Inferior parietal cortex (tissue), 1 donor: ENCODE data around the gene ROS1.
"Not testable (repeated sequence)": the region's sequence is repeated elsewhere in the genome, so short reads cannot be mapped to it uniquely, and the experiment has no call there.

Experiments used
- DNase-seq: peaks from one replicate; pipeline ENCODE4 v3.0.0-alpha.2; 2016; ENCODE audit errors: extremely low spot score

ROS1 gene

DNA sequence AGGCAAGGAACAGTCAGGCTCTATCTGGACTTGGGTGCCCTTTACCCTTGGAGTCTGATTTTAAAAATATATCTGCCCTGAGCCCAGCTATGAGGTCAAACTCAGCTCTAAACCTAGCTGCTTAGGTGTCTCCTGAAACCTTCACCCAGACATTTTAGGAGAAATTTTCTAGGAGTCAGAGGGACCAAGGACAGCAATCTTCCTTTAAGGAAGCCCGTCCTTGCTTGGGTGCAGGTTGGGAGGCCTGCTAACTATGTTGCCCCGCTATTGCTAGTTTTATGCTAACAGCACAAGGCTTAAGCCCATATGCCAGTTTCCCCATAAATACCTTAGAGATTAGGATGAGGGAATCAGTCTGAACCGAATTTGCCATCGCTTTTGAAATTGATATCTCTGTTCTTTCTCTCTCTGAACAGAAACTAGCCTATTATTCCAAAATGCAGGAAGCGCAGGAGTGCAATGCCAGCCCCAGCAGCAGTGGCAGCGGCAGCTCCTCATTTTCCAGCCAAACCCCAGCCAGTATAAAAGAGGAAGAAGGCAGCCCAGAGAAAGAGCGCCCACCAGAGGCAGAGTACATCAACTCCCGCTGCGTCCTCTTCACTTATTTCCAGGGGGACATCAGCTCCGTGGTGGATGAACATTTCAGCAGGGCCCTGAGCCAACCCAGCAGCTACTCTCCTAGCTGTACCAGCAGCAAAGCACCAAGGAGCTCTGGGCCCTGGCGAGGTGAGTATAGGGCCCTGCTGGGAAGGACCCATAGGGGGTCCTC is 157.8 kb downstream of the ROS1 start:
- no peak for DNase-seq

DNA sequence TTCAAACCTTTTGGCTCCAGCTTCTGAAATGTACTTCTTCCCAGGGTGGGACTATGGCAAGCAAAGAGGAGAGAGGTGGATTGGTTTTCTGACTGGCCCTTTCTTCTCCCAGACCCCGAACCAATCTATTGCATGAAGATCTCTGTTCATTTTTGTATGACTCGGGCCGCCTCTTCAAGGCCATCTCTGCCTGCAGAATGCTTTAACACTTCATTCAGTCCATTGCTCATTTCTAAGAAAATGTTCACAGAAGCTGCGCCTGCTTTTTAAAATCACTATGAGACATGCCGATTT is 158.7 kb downstream of the ROS1 start:
- DNase-seq = no peak

DNA sequence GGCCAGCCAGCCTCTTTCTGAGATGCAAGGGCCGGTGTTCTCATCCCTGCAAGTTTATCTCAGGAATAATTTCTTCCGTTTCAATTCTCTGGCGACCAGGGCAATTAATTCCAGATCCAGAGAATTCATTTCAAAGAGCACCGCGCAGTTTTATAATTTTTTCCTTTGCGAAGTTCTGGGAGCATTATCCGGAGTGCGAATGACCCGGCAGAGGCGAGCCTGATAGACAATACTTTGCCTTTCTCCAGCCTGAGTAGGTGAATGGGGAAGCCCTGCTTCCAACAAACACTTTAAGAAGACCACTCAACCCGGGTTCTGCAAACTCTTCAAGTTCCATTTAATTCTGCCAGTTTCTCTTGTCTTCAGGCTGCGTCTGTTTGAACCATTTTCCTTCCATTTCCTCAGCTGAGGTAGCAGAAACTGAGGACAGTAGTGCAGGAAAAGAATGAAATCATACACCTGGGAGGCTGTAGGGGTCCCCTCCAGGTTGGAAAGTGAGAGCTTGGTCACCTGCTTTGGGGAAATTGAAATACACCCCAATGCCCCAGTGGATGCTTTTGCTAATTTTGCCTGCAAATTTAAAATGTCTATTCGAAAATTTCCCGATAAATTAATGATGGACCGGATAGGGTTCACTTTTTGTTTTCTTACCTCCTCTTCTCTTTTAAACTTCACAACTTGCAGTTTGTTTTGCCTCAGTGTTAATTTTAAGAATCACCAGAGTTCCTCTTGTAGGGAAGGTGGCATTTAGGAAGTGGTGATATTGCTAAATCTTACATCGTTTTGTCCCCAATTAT is 159.3 kb downstream of the ROS1 start:
- no peak for DNase-seq

DNA sequence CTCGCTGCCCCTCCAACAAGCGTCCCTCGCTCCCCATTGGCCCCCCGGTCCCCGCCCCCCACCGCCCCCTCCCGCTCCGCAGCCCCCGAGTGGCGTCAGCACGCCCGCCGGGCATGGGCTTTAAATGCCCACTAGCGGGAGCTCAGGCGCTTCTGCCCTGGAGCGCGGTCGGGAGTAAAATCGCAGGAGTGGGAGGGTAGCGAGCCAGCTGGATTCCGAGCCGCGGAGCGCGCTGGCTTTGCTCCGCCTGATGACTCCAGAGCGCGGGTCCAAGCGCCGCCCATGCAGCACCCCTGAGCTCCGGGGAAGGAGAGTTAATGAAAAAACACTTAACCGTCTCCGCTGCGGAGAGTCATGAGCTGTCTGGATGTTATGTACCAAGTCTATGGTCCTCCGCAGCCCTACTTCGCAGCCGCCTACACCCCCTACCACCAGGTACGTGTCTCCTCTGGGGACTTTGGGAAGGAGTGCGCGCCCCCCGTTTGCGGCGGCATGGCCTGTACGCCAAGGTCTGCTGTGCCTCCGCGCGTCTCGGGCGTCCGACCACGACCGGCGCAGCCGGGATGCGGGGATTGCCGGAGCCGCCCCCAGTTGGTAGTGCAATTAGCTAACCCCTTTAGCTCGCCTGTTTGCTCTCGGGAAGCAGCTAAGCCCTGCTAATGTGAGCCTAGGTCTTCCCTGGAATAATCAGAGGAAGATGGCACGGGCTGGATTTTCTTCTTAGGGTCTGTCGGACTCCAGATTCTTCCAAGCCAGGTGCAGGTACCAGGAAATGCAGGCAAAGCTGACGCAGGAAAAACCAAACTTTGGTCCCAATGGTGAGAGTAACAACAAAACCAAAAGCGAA is 160.1 kb downstream of the ROS1 start, which contains the start of gene VGLL2:
VGLL2 (plus strand) TSS at position 149 of the 847 bp plus-strand sequence; CDS start at position 355, 206 bp downstream.
- no peak for DNase-seq

DNA sequence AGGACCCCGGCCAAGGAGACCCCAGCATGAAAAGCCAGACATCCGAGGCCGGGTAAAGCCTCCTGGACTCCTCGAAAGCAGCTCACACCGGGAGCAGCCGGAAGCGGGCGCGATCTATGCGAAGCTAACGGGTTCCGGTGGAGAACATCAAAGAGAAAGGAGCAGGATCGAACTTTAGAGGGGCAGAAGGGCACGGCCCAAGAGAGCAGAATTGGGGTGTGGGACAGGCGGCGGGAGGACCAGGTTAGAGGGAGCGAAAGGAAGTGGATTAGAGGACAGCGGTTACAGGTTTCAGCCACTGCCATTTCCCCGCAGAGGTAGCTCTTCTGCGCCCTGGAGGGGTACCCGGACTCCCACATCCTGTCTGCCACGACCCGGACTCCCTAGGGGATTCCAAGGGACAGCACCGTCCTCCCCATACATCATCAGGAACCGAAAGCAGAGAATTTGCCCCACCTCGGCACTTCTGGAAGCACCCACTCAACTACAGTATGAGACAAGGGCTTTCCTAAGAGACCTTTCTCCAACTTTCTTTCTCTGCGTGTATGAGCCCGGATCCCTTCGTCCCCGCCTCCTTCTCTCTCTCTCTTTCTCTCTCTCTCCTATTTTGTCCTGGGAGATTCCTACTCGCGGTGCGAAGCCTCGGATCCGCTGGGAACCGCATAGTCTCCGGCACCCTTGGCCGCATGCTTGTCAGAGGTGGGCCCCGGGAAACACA is 160.9 kb downstream of the ROS1 start:
- DNase-seq = no peak

DNA sequence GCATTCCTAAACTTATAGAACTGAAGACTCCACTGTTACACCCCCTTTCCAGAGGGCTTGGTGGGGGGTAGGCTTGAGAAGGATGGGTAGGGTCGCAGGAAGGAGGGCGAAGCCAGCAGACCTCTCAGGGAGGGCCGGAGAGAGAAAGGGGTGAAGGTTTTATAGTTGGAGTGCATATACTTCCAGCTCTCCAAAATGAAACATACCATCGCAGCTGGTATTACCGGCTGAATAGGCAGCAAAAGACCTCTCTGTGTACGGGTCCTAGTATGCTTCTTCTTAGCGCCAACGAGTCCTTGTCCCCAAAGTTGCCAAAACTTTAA is 161.4 kb downstream of the ROS1 start:
- DNase-seq = no peak

DNA sequence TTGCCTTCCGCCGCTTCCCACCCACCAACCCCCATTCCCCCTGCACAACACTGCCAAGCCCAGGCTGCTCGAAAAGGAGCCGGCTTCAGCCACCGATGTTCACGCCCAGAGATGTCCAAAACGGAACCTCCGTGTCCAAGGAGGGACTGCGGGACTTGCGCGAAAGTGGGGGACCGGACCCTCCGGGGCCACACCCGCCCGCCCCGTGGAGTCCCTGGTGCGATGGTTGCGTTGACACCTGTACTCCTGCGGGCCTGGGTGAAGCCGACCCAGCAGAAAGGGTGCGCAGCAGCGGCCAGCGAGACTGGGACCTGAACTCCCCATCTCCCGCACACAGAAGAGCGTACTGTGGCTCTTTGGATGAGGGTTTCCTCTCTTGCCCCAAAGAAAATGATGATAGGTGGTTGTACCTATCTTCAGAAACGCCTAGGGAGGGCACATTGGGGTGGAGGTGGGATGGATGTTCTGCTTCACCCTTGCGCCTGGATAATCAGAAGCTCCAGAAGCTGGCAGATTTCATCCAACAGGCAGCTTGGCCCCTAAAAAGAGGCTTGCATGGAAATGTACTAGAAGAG is 162.3 kb downstream of the ROS1 start:
- no peak for DNase-seq

DNA sequence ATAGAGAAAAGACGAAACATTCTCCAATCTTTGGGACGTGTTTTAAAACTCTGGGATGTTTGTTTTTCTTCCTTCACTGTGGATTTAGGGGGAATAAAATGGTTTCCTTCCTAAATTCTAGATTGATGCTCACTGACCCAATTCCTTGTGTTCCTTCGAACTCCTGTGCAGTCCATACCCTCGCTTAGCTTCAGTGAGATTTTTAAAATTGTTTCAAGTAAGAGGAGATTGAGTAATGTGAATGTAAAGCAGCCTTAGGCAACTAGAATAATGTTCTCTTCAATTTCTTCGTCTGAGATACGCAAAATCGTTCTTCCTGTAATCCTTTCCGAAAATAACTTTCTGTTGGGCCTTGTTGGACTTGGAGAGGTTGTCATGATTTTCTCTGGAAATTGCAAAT is 162.9 kb downstream of the ROS1 start:
- no peak for DNase-seq

DNA sequence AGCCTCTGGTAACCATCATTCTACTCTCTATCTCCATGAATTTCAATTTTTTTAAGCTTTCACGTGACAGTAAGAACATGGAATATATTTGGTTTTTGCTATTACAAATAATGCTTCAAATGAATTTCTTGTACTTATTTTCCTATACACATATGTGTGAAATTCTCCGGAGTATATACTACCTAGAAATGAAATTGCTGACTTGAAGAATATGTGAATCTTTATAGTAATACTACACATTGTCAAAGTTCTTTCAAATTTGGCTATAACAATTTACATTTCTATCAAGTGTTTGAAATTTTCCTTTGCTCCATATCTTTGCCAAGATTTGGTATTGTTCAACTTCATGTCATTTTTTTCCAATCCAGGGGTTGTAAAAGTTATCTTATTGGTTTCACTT is 172.0 kb downstream of the ROS1 start:
- no peak for DNase-seq

DNA sequence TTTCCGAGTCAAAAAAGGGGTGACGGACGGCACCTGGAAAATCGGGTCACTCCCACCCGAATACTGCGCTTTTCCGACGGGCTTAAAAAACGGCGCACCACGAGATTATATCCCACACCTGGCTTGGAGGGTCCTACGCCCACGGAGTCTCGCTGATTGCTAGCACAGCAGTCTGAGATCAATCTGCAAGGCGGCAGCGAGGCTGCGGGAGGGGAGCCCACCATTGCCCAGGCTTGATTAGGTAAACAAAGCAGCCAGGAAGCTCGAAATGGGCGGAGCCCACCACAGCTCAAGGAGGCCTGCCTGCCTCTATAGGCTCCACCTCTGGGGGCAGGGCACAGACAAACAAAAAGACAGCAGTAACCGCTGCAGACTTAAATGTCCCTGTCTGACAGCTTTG is 180.8 kb downstream of the ROS1 start:
- not testable (repeated sequence) for DNase-seq

DNA sequence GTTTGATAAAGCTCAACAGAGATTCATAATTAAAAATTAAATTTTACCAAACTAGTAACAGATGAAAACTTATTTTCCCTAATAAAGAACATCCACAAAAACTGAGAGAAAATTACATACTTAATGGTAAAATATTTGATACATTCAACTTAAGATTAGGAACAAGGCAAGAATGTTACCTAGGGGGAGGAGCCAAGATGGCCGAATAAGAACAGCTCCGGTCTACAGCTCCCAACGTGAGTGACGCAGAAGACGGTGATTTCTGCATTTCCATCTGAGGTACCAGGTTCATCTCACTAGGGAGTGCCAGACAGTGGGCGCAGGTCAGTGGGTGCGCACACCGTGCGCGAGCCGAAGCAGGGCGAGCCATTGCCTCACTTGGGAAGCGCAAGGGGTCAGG is 181.2 kb downstream of the ROS1 start:
- DNase-seq = not testable (repeated sequence)
